GM21423 (cell line): ENCODE measurements around the gene PMPCB.

ENCODE experiments used
- ATAC-seq: cut with Tn5 transposase; IDR thresholded peaks from one replicate; pipeline ENCODE4 v1.9.1; 2021; ENCODE audit warnings: mild to moderate bottlenecking, moderate library complexity; ENCODE audit not compliant: unreplicated experiment

The PMPCB gene

DNA sequence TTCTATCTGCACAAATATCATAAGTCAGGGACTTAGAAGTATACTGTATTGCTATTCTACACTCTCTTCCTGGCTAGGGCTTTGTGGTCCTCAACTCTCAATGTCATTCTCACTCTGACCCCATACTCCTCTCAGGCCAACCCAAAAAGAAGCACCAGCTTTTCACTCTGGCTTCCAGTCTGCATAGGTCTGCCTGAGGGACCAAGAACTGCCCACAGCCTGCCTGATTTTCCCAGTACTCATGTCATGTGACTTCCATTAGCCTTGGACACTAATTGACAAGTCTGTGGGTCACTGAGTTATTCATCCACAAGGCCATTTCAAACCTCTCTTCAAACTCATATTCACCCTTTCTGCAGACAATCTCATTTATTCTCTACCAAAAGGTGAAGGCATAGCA, 19.8 kb downstream of the PMPCB start:
- ATAC-seq, result no peak

- ATAC-seq, result no peak
Measured at GRCh38 chr7:103325744-103326143, 28.5 kb downstream of the PMPCB start.

- ATAC-seq, result no peak
Measured at GRCh38 chr7:103336761-103337160, 39.5 kb downstream of the PMPCB start.

DNA sequence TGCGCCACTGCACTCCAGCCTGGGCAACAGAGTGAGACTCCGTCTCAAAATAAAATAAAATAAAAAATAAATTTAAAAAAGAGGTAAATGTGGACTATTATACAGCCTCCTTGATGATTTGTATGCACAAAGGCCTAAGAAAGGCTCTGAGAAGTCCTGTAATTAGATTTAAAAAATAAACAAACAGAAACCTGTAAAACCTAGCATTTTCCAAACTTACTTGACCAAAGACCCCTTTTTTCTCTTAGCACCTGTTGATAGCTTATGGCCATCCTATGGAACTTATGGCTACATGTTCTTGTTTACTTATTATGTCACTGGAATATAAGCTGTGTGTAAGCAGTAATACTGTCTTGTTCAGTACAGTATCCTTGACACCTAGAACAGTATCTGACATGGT, 41.6 kb downstream of the PMPCB start:
- no peak for ATAC-seq

- no peak for ATAC-seq
Measured at GRCh38 chr7:103341466-103341865, 44.2 kb downstream of the PMPCB start.

DNA sequence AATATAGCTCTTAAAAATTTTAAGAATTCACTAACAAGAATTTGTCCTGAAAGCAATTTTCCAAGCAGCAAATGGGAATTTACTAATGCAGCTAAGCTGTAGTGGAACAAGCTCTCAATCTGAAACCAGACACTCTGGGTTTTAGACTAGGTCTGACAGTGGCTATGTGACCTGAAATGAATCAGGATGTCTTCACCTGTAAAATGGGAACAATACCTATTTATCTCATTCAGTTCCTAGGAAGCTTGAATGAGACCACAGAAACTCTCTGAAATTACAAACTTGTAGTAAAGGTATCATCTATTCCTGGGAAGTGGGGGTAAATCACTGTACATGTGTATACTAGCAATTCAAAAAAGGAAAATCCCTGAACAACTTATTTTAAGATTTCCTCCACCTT, 46.1 kb downstream of the PMPCB start:
- no peak for ATAC-seq

DNA sequence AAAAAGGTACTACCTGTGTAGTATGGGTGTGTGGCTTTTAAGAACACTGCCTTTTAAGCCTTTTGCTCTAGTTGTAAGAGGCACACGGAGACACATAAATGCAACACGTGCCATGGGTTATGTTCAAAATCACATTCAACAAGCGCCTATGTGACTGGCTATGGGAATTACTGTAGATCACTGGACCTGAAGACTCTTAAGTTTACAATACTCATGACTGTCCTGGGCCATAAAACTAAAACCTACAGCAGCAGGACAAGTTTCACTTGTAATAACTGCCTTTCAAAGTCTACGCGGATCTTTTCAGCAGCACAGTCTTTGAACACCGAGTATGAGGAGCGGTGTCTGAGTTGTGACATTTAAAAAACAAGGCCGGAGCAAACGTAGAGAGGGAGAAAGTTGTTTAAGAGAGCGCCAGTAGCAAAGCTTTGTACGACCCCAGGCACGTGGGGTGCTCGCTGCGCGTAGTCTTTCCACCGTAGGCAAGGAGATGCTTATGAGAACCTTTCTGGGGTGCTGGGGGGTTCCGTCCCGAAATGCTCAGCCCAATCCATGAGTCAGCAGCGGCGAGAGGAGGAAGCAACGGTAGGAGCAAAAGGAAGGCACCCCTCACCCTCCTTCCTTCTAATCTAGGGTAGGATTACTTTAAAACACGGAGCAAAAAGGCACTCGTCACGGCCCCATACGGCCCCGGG, 46.7 kb downstream of the PMPCB start:
- peak; percentile 3 for ATAC-seq

DNA sequence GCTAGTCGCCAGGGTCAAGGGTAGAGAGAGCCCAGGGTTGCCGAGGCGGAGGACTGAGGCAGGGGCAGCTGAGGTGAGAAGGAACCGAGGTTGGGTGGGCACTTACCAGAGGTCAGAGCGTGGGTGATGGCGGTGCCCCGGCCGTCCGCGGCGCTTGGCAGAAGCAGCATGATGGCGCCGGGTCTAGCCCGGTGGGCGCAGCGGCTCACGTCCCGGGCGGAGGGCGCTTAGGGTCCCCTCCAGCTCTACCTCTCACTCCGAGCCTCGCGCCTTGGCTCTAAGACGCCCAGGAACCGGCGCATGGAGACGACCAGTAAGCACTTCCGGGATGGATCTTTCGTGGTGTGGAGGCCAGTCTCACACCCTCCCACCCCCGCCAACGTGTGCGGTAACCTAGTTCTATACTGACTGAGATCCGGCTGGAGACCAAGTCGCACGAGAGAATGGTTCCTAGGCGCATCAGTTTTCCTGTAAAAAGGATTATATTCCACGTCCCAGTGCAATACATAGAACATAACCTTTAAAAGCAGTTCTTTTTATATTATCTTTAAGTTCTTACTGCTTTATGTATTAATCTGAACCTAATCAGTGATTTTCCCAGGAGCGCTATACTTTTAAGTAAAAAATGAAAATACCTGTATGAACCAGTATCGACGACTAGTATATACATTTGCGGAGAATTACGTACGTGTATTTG, 47.4 kb downstream of the PMPCB start, which contains the start of gene DNAJC2:
DNAJC2 (minus strand) TSS at position 315 of the 697 bp plus-strand sequence; CDS start at position 170, 145 bp downstream.
- peak; percentile 78 for ATAC-seq

DNA sequence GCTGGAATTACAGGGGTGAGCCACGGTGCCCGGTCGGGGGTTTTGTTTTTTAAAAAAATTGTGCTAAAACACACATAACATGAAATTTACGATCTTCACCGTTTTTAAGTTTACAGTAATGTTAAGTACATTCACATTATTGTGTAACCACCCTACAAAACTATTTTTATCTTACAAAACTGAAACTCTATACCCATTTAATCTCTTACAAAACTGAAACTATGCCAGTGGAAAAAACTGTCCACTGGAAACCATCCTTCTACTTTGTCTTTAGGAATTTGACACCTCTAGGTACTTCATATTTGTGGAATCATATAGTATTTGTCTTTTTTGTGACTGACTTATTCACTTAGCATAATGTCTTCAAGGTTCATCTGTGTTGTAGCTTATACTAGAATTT, 49.2 kb downstream of the PMPCB start:
- no peak for ATAC-seq

GRCh38 chr7:103347507-103348267, 50.5 kb downstream of the PMPCB start, which contains the start of gene PSMC2:
TSS of gene PSMC2 (plus strand) at chr7:103347643. CDS start at chr7:103347712, 69 bp downstream.
- peak; percentile 68 for ATAC-seq

DNA sequence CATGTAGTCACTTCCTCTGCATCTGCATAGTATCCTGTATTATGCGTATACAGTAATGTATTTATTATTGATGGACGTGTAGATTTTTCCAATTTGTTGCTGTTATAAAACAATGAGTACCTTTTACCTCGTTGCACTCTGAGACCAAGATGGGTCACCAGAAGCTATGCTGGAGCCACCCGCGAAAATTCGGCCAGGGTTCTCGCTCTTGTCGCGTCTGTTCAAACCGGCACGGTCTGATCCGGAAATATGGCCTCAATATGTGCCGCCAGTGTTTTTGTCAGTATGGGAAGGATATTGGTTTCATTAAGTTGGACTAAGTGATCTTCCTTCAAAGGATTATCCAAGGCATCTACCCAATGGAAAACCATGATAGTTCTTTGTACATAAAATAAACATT, 51.2 kb downstream of the PMPCB start:
- no peak for ATAC-seq

DNA sequence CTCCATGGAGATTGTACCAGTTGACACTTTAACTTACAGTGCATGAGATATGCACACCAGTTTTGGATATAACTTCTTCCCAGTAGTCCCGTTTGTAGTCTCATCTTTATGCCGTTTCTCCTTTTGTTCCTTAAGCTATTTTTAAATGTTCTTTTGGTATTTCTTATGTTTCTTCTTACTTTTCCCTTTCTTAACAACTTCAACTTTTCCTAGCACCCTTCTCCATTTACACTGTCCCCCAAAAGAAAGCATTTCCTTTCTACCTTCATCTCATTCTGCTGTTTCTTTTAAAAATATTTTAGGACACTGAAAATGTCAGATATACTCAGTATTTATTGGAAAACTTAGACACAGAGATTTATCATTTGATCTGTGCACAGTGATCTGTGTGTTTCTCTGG, 51.7 kb downstream of the PMPCB start:
- no peak for ATAC-seq

- ATAC-seq, result no peak
Measured at GRCh38 chr7:103349805-103350204, 52.6 kb downstream of the PMPCB start.
